Stimulated activated naive CD8-positive, alpha-beta T cell treated with anti-CD3 and anti-CD28 coated beads, Interleukin-15, Interleukin-2, amounts not matched to agents 100 ng/mL and 50 ng/mL, for 24 hours (primary cell): Measurements from ENCODE around the gene KIF25.

Source experiments
- H3K27ac Mint-ChIP-seq: one replicate; pipeline ENCODE4 v1.8.0; 2021; ENCODE audit warnings: mild to moderate bottlenecking, mixed read lengths
- H3K27me3 Mint-ChIP-seq: one replicate; pipeline ENCODE4 v1.8.0; 2021; ENCODE audit warnings: mixed read lengths
- H3K36me3 Mint-ChIP-seq: one replicate; pipeline ENCODE4 v1.8.0; 2021; ENCODE audit warnings: low read depth, mixed read lengths
- H3K4me1 Mint-ChIP-seq: one replicate; pipeline ENCODE4 v1.8.0; 2021; ENCODE audit warnings: low read depth, mixed read lengths
- H3K4me3 Mint-ChIP-seq: one replicate; pipeline ENCODE4 v1.8.0; 2021; ENCODE audit warnings: mild to moderate bottlenecking, mixed read lengths
- H3K9me3 Mint-ChIP-seq: one replicate; pipeline ENCODE4 v1.8.0; 2021; ENCODE audit warnings: mixed read lengths

Gene KIF25

DNA sequence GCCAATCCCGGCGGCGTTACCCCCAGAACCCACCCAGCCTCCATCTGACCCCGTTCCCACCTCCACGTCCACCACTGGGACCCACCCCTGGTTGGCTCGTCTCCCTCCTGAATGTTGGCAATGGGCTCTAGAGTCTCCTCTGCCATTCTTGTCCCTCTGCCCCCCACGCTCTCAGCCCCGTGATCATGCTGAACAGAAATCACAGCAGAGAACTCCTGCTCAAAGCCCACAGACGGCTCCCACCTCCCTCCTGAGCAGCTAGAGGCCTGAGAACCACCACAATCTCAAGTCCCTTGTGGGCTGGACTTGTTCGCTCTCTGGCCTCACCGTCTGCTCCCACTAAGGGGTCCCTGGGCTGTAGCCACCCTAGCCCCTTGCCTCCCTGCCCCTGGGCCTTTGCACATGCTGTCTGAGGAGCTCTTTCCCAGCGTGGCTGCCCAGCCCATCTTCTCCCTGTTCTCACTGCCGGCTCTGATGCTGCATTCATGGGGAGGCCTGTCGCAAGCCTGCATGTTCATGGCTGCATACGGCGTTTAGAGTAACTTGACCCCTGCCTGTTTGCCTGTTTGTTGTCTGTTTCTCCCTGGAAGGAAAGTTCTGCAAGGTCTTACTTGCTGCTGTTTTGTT is 92.7 kb downstream of the KIF25 start:
- no peak overlapping the region for H3K27ac Mint-ChIP-seq
- H3K4me3 Mint-ChIP-seq: no peak overlapping the region
- no peaks in the 10 kb centered on the region for H3K9me3 Mint-ChIP-seq
- H3K27me3 Mint-ChIP-seq: no peaks in the 10 kb centered on the region
- H3K4me1 Mint-ChIP-seq: no peaks in the 10 kb centered on the region
- H3K36me3 Mint-ChIP-seq: no peaks in the 10 kb centered on the region

DNA sequence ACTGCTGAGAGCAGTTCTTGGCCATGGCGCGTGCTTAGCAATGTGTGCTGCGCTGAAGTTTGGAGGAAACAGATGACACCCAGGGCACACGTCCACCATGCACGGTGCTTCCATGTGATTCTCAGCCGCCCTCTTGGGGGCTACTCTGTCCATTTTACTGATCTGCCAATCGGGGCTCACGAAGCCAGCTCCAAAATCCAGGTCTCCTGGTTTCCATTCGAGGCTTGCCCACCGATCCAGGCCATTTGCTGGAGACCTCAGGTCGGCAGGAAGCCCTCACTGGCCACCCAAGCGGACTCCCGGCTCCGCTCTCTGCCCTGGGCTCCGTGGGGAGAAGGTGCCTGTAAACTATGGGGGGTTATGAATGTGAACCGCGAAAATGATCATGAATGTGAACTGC is 93.2 kb downstream of the KIF25 start:
- no peaks in the 10 kb centered on the region for H3K36me3 Mint-ChIP-seq
- H3K27me3 Mint-ChIP-seq: no peaks in the 10 kb centered on the region
- no peak overlapping the region for H3K27ac Mint-ChIP-seq
- H3K4me3 Mint-ChIP-seq: no peak overlapping the region
- H3K9me3 Mint-ChIP-seq: no peaks in the 10 kb centered on the region
- no peaks in the 10 kb centered on the region for H3K4me1 Mint-ChIP-seq

- no peaks in the 10 kb centered on the region for H3K4me1 Mint-ChIP-seq
- no peak overlapping the region for H3K4me3 Mint-ChIP-seq
- no peaks in the 10 kb centered on the region for H3K27me3 Mint-ChIP-seq
- H3K9me3 Mint-ChIP-seq: no peaks in the 10 kb centered on the region
- H3K27ac Mint-ChIP-seq: no peak overlapping the region
- no peaks in the 10 kb centered on the region for H3K36me3 Mint-ChIP-seq
Measured at GRCh38 chr6:168091381-168092264, 94.2 kb downstream of the KIF25 start.

GRCh38 chr6:168092541-168092940 is 95.1 kb downstream of the KIF25 start:
- H3K4me1 Mint-ChIP-seq: no peaks in the 10 kb centered on the region
- no peaks in the 10 kb centered on the region for H3K9me3 Mint-ChIP-seq
- H3K36me3 Mint-ChIP-seq: no peaks in the 10 kb centered on the region
- no peak overlapping the region for H3K27ac Mint-ChIP-seq
- H3K27me3 Mint-ChIP-seq: no peaks in the 10 kb centered on the region
- no peak overlapping the region for H3K4me3 Mint-ChIP-seq

GRCh38 chr6:168093071-168093505 is 95.6 kb downstream of the KIF25 start:
- Mint-ChIP-seq H3K4me1 (no peaks in the 10 kb centered on the region), H3K27me3 (no peaks in the 10 kb centered on the region), H3K27ac (no peak overlapping the region), H3K9me3 (no peaks in the 10 kb centered on the region), H3K4me3 (no peak overlapping the region), H3K36me3 (no peaks in the 10 kb centered on the region)

- Mint-ChIP-seq H3K36me3 (no peaks in the 10 kb centered on the region), H3K27ac (no peak overlapping the region), H3K4me1 (no peaks in the 10 kb centered on the region), H3K27me3 (no peaks in the 10 kb centered on the region), H3K9me3 (no peaks in the 10 kb centered on the region), H3K4me3 (no peak overlapping the region)
Measured at GRCh38 chr6:168093634-168094033, 96.2 kb downstream of the KIF25 start.
